IPS DF 4.7 (cell line): Measurements from ENCODE around the gene FAM168A.
"Not testable (repeated sequence)": the region's sequence is repeated elsewhere in the genome, so short reads cannot be mapped to it uniquely, and the experiment has no call there.

ENCODE experiments used
- DNase-seq: peaks from one replicate; pipeline ENCODE4 v3.0.0-alpha.2; 2013; ENCODE audit warnings: low spot score; ENCODE audit errors: extremely low read depth

The FAM168A gene

GRCh38 chr11:73596547-73596946, 1.4 kb downstream of the FAM168A start:
- no peak for DNase-seq

GRCh38 chr11:73592640-73593039, 5.3 kb downstream of the FAM168A start:
- no peak for DNase-seq

- DNase-seq: no peak
These were observed 6.2 kb downstream of the FAM168A start for GRCh38 chr11:73591743-73592142.

GRCh38 chr11:73590991-73591390, 6.9 kb downstream of the FAM168A start:
- no peak for DNase-seq

GRCh38 chr11:73586791-73587190, 11.1 kb downstream of the FAM168A start:
- no peak for DNase-seq

GRCh38 chr11:73585834-73586575, 11.9 kb downstream of the FAM168A start:
- DNase-seq: no peak

GRCh38 chr11:73584831-73585230, 13.1 kb downstream of the FAM168A start:
- no peak for DNase-seq

GRCh38 chr11:73582653-73583052, 15.3 kb downstream of the FAM168A start:
- DNase-seq: no peak

- not testable (repeated sequence) for DNase-seq
These were observed 17.2 kb downstream of the FAM168A start for GRCh38 chr11:73580749-73581148.

- DNase-seq: no peak
These were observed 18.1 kb downstream of the FAM168A start for GRCh38 chr11:73579641-73580434.

GRCh38 chr11:73578592-73579185, 19.2 kb downstream of the FAM168A start:
- DNase-seq: no peak

GRCh38 chr11:73577496-73577917, 20.4 kb downstream of the FAM168A start:
- no peak for DNase-seq

- DNase-seq: no peak
These were observed 21.7 kb downstream of the FAM168A start for GRCh38 chr11:73576185-73576614.

- not testable (repeated sequence) for DNase-seq
These were observed 25.9 kb downstream of the FAM168A start for GRCh38 chr11:73571982-73572381.

GRCh38 chr11:73570415-73571114, 27.3 kb downstream of the FAM168A start:
- no peak for DNase-seq

GRCh38 chr11:73566977-73567755, 30.7 kb downstream of the FAM168A start:
- DNase-seq: no peak

GRCh38 chr11:73566422-73566821, 31.5 kb downstream of the FAM168A start:
- no peak for DNase-seq

GRCh38 chr11:73565804-73566203, 32.1 kb downstream of the FAM168A start:
- DNase-seq: no peak

- no peak for DNase-seq
These were observed 33.0 kb downstream of the FAM168A start for GRCh38 chr11:73564903-73565302.

- DNase-seq: no peak
These were observed 34.2 kb downstream of the FAM168A start for GRCh38 chr11:73563539-73564200.
